GM12878 (cell line): ENCODE data around the gene BEAN1. TPM values are rescaled to one million over a fixed set of nuclear protein-coding genes. Genes with fewer than 3 reads are reported as not detected.

Experiments used
- ATAC-seq: fragments of 200-7000 bp; cut with Tn5 transposase; 3 replicates; pipeline ENCODE4 v1.9.1; 2020; ENCODE audit warnings: mild to moderate bottlenecking, moderate library complexity
- BruUV-seq: library from RNA; stranded (reverse); fragments of 400-500 nt; replicated peaks from 2 replicates; lab custom pipeline; 2021; lab: Mats Ljungman, UMichigan
- CTCF ChIA-PET: fragments of 300-600 bp; sonication (Branson Sonifier 250); formaldehyde crosslinking; extraction: SDS; loops from one replicate; lab custom pipeline; 2021; ENCODE audit warnings: inconsistent platforms; lab: Yijun Ruan, JAX
- POLR2A ChIA-PET: fragments of 350-600 bp; formaldehyde crosslinking; extraction: SDS; loops from one replicate; lab custom pipeline; 2021; ENCODE audit warnings: inconsistent platforms; lab: Charles Lee
- RAD21 ChIA-PET: fragments of 300-600 bp; sonication (Branson Sonifier 250); formaldehyde crosslinking; loops from one replicate; lab custom pipeline; 2023; ENCODE audit warnings: antibody characterized with exemption; ENCODE audit not compliant: unreplicated experiment; lab: Charles Lee
- SMC1A ChIA-PET: fragments of 300-600 bp; sonication (Branson Sonifier 250); formaldehyde crosslinking; loops from one replicate; lab custom pipeline; 2023; ENCODE audit not compliant: unreplicated experiment, uncharacterized antibody; lab: Charles Lee
- DNase-seq: peaks from one replicate; pipeline ENCODE4 v3.0.0-alpha.2; 2011; ENCODE audit warnings: low read depth, low spot score
- FAIRE-seq: peaks from 3 replicates; lab custom pipeline; 2011; peaks lifted over from hg19 to GRCh38; lab: Jason Lieb, UNC
- H2AFZ ChIP-seq: 2 replicates; pipeline ENCODE4 v1.6.0; 2011; ENCODE audit warnings: low read depth, low read length, control low read depth; ENCODE audit not compliant: control insufficient read depth
- H3K27ac ChIP-seq: 2 replicates; pipeline ENCODE4 v1.5.1; 2011; ENCODE audit warnings: control low read depth; ENCODE audit not compliant: control insufficient read depth, insufficient read depth
- H3K27me3 ChIP-seq, 2 experiments: replicated peaks in 1 of 2; 2 replicates each; pipeline versions ENCODE4 v1.6.0 to v1.6.1; 2011; ENCODE audit warnings: low read length in 1 of 2; ENCODE audit not compliant: control insufficient read depth in 2 of 2, insufficient read depth in 2 of 2
- H3K36me3 ChIP-seq, 2 experiments: 2 replicates each; pipeline ENCODE4 v1.5.1; 2011; ENCODE audit warnings: low read length in 1 of 2; ENCODE audit not compliant: control insufficient read depth in 2 of 2, insufficient read depth in 2 of 2
- H3K4me1 ChIP-seq: 2 replicates; pipeline ENCODE4 v1.6.1; 2011; ENCODE audit warnings: mild to moderate bottlenecking, low read length, moderate library complexity, mixed read lengths; ENCODE audit not compliant: control insufficient read depth, insufficient read depth
- H3K4me2 ChIP-seq: 2 replicates; pipeline ENCODE4 v1.6.0; 2011; ENCODE audit warnings: control low read depth; ENCODE audit not compliant: control insufficient read depth, insufficient read depth
- H3K4me3 ChIP-seq: fragments of 200-600 bp; sonication (generic); 2 replicates; pipeline ENCODE4 v1.5.1; 2016
- H3K79me2 ChIP-seq: 2 replicates; pipeline ENCODE4 v1.6.0; 2011; ENCODE audit warnings: low read length; ENCODE audit not compliant: control insufficient read depth, insufficient read depth
- H3K9ac ChIP-seq: 2 replicates; pipeline ENCODE4 v1.8.0; 2011; ENCODE audit warnings: low read length, control low read depth, mixed read lengths; ENCODE audit not compliant: control insufficient read depth, insufficient read depth
- H3K9me3 ChIP-seq: replicated peaks from 3 replicates; pipeline ENCODE4 v1.5.1; 2011; ENCODE audit warnings: mild to moderate bottlenecking, low read length; ENCODE audit not compliant: control insufficient read depth, insufficient read depth
- H4K20me1 ChIP-seq: 2 replicates; pipeline ENCODE4 v1.6.0; 2011; ENCODE audit not compliant: control insufficient read depth, insufficient read depth
- ATF7 ChIP-seq: fragments of 450-650 bp; IDR thresholded peaks from 2 replicates; pipeline ENCODE4 v1.6.1; 2016; ENCODE audit warnings: low read depth, mild to moderate bottlenecking
- EED ChIP-seq: sonication (generic); IDR thresholded peaks from 2 replicates; pipeline ENCODE4 v1.6.1; 2016; ENCODE audit warnings: antibody characterized with exemption, low read depth
- GABPA ChIP-seq: IDR thresholded peaks from 2 replicates; pipeline ENCODE4 v1.6.1; 2014; ENCODE audit warnings: antibody characterized with exemption, low read depth, mild to moderate bottlenecking, inconsistent platforms
- IRF4 ChIP-seq: IDR thresholded peaks from 2 replicates; pipeline ENCODE4 v1.6.1; 2011; ENCODE audit warnings: low read depth, low read length
- NR2C2 ChIP-seq: IDR thresholded peaks from 2 replicates; pipeline ENCODE4 v1.6.1; 2011; ENCODE audit warnings: borderline replicate concordance, low read depth; ENCODE audit not compliant: control insufficient read depth, insufficient read length
- POU2F2 ChIP-seq: IDR thresholded peaks from 3 replicates; pipeline ENCODE4 v1.6.1; 2011; ENCODE audit warnings: low read depth, mild to moderate bottlenecking, low read length, borderline replicate concordance
- SMAD1 ChIP-seq: fragments of 450-650 bp; IDR thresholded peaks from 2 replicates; pipeline ENCODE4 v1.6.1; 2018; ENCODE audit warnings: mild to moderate bottlenecking, low read depth; ENCODE audit not compliant: partially characterized antibody
- SMARCA5 ChIP-seq: fragments of 450-650 bp; IDR thresholded peaks from 2 replicates; pipeline ENCODE4 v1.6.1; 2017; ENCODE audit warnings: mild to moderate bottlenecking
- ZNF274 ChIP-seq: IDR thresholded peaks from one replicate; pipeline ENCODE4 v1.8.0; 2011; ENCODE audit not compliant: insufficient read length, insufficient read depth
- ZSCAN29 ChIP-seq: fragments of 450-650 bp; IDR thresholded peaks from 2 replicates; pipeline ENCODE4 v1.6.1; 2017; ENCODE audit warnings: mild to moderate bottlenecking, moderate library complexity
- WGBS: methylation state at CpG from one replicate; pipeline ENCODE4 v1.1.6; 2016; ENCODE audit warnings: low lambda C conversion rate; ENCODE audit not compliant: insufficient replicate concordance, insufficient coverage; ENCODE audit errors: missing lambda C conversion rate; 5-methylcytosine and 5-hydroxymethylcytosine counted together
- in situ Hi-C: fragments of 300-500 bp; cut with MboI; formaldehyde crosslinking; loops from 9 replicates; pipeline ENCODE4 v1.14.3; 2018; ENCODE audit warnings: mixed read lengths
- intact Hi-C: fragments of 100-400 bp; cut with micrococcal nuclease; formaldehyde crosslinking; loops from one replicate; pipeline ENCODE4 v1.14.2; 2022; ENCODE audit not compliant: unreplicated experiment
- polyA plus RNA-seq, 11 experiments: library from polyadenylated mRNA; depleted of rRNA in 4 of 11; unstranded in 6 of 11; stranded (reverse) in 5 of 11; fragments of >200 nt; fragmentation: Nextera tagmentation in 4 of 11; fragmentation: Illumina TruSeq in 1 of 11; extraction: Ambion mirVana in 4 of 11; extraction: Trizol in 1 of 11; gene quantifications; 1 replicate in 1 of 11; 2 replicates in 10 of 11; pipeline versions ENCODE4 v1.2.1 to v1.2.3, GENCODE V29; 2011 to 2016; ENCODE audit warnings: inconsistent platforms in 2 of 11, missing spikeins in 2 of 11, low read depth in 1 of 11
- total RNA-seq, 4 experiments: library from RNA; depleted of rRNA in 3 of 4; stranded (reverse); fragments of >200 nt in 3 of 4; fragmentation: Illumina TruSeq in 1 of 4; extraction: Trizol in 1 of 4; gene quantifications; 2 replicates each; pipeline versions ENCODE4 v1.2.1 to v1.2.3, GENCODE V29; 2013 to 2021

The BEAN1 gene
- total and polyA plus RNA-seq, 10 of the 15 experiments (the other 5 are each of a cell fraction or from before 2014, with no cell fraction given): not detected

GRCh38 chr16:66382171-66382965 is 44.7 kb upstream of the BEAN1 start:
- Histone ChIP-seq H3K4me3 (no peak overlapping the region), H3K27me3 (no peaks in the 10 kb centered on the region; a peak in 1 of 4 replicates), H2AFZ (no peak overlapping the region), H3K36me3 (no peaks in the 10 kb centered on the region), H3K79me2 (no peaks in the 10 kb centered on the region), H3K4me1 (no peaks in the 10 kb centered on the region), H4K20me1 (no peaks in the 10 kb centered on the region), H3K27ac (no peak overlapping the region), H3K4me2 (no peak overlapping the region), H3K9ac (no peak overlapping the region), H3K9me3 (no peaks in the 10 kb centered on the region)
- ATAC-seq (no peak), FAIRE-seq (no peak), DNase-seq (no peak)
- CTCF ChIA-PET: no interaction called here
- RAD21 ChIA-PET: no interaction called here
- intact Hi-C loops: no loop called here
- WGBS: 20% methylated on average over 13 of the region's 13 CpGs
- in situ Hi-C loops: no loop called here
- no TSS peak for BruUV-seq
- SMC1A ChIA-PET: no interaction called here
- POLR2A ChIA-PET: no interaction called here
- TF ChIP-seq POU2F2 (no peak), GABPA (no peak), ZSCAN29 (no peak), ATF7 (no peak), ZNF274 (no peak), SMAD1 (no peak), IRF4 (no peak), SMARCA5 (no peak), NR2C2 (no peak), EED (no peak)
